Lung (tissue), 12 donors: ENCODE data around the gene FAT1. TPM values are rescaled to one million over a fixed set of nuclear protein-coding genes. Genes with fewer than 3 reads are reported as not detected.

ENCODE experiments used
- ATAC-seq: fragments of 200-7000 bp; cut with Tn5 transposase; one replicate; pipeline ENCODE4 v1.9.1; 2020; ENCODE audit warnings: moderate number of reproducible peaks; ENCODE audit not compliant: insufficient read depth, low FRiP score
- DNase-seq, 3 donors: peaks; one replicate each; pipeline ENCODE4 v3.0.0-alpha.2; 2013 to 2017
- H3K27ac ChIP-seq, 2 donors: one replicate each; pipeline ENCODE4 v1.5.1; 2013; ENCODE audit warnings: mild to moderate bottlenecking in 2 of 2, moderate library complexity in 2 of 2, control low read depth in 1 of 2, inconsistent platforms in 1 of 2, low read depth in 1 of 2, low read length in 1 of 2
- H3K27me3 ChIP-seq, 3 donors: one replicate each; pipeline ENCODE4 v1.5.1; 2013; ENCODE audit warnings: low read length in 2 of 3; ENCODE audit not compliant: control insufficient read depth in 3 of 3, insufficient read depth in 3 of 3
- H3K36me3 ChIP-seq, 4 donors: one replicate each; pipeline ENCODE4 v1.5.1; 2013; ENCODE audit warnings: low read length in 4 of 4, mild to moderate bottlenecking in 1 of 4, moderate library complexity in 1 of 4; ENCODE audit not compliant: control insufficient read depth in 4 of 4, insufficient read depth in 4 of 4
- H3K4me1 ChIP-seq, 5 donors: one replicate each; pipeline ENCODE4 v1.5.1; 2013; ENCODE audit warnings: low read length in 5 of 5, mild to moderate bottlenecking in 2 of 5, moderate library complexity in 1 of 5; ENCODE audit not compliant: control insufficient read depth in 5 of 5, insufficient read depth in 5 of 5
- H3K4me3 ChIP-seq: one replicate; pipeline ENCODE4 v1.5.1; 2013; ENCODE audit warnings: mild to moderate bottlenecking, control low read depth, moderate library complexity
- H3K9ac ChIP-seq, 2 donors: one replicate each; pipeline ENCODE4 v1.5.1; 2013; ENCODE audit warnings: low read length in 2 of 2, control low read depth in 1 of 2; ENCODE audit not compliant: insufficient read depth in 1 of 2
- H3K9me3 ChIP-seq, 4 donors: one replicate each; pipeline ENCODE4 v1.5.1; 2013; ENCODE audit warnings: low read length in 3 of 4, mild to moderate bottlenecking in 1 of 4, moderate library complexity in 1 of 4; ENCODE audit not compliant: control insufficient read depth in 4 of 4, insufficient read depth in 3 of 4
- CTCF ChIP-seq: IDR thresholded peaks from 2 replicates; pipeline ENCODE4 v1.5.1; 2012; ENCODE audit warnings: mild to moderate bottlenecking; ENCODE audit errors: control extremely low read depth, extremely low read depth
- WGBS, 2 donors: extraction: QIAGEN DNeasy Blood & Tissue Kit; methylation state at CpG; one replicate each; pipeline ENCODE4 v1.1.7; 2013; 5-methylcytosine and 5-hydroxymethylcytosine counted together
- polyA plus RNA-seq, 2 donors: library from polyadenylated mRNA; stranded (reverse); fragments of 200-250 nt; gene quantifications; one replicate each; pipeline ENCODE4 v1.2.1, GENCODE V29; 2013
- total RNA-seq, 2 donors: library from RNA; depleted of rRNA in 1 of 2; stranded (reverse); fragments of >200 nt in 1 of 2; gene quantifications; one replicate each; pipeline ENCODE4 v1.2.1, GENCODE V29; 2014 to 2021
- donor health status: control.
- donor health status: control.
- donor health status: Bipolar disorder and iron deficiency.
- donor health status: healthy.
- donor health status: DM: yes; HTN: yes; CAD: no.

FAT1 gene
- total and polyA plus RNA-seq, 4 donors: 19.4 to 318 (median 72.3) TPM

GRCh38 chr4:186698028-186698427, 25.6 kb downstream of the FAT1 start:
- WGBS, 2 donors: 87 to 88% methylated on average over 12 of the region's 12 CpGs
- peak overlapping the region in 1 of 2 donors; percentile 54 for H3K27ac ChIP-seq

DNA sequence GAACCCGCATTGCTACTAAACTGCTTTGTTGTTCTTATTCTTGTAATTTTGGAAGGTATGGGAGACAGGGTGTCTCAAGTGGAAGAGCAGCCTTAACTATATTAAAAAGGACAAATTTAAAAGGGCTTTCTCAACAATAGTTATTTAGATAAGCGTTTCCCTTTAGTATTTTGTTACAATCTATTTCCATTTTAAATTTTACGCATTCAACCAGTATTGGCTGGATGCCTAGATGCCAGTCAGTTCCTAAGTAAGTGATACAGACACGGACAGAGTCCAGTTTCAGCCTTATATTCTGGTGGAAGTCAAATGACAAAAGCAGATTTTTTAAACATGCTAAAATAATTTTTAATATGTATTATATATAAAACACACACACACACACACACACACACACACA, 28.3 kb downstream of the FAT1 start:
- Histone ChIP-seq H3K27ac (peak overlapping the region in 1 of 2 donors; percentile 80), H3K4me1 (peaks cover 4 to 13% (median 9%) of the 10 kb centered on the region in 5 donors), H3K9ac (no peak overlapping the region), H3K27me3 (no peaks in the 10 kb centered on the region), H3K4me3 (no peak overlapping the region), H3K36me3 (peaks cover 0 to 5% (median 0%) of the 10 kb centered on the region in 4 donors), H3K9me3 (peaks cover 0 to 5% (median 0%) of the 10 kb centered on the region in 4 donors)
- peak in 1 of 3 donors; percentile 45 for DNase-seq
- 66 to 80% methylated on average over 4 of the region's 4 CpGs for WGBS, 2 donors
- no peak for ATAC-seq
- no peak for TF ChIP-seq CTCF

More at GRCh38 chr4:186698028-186698427, 25.6 kb downstream of the FAT1 start:
- ATAC-seq (no peak), DNase-seq (no peak)
- TF ChIP-seq CTCF: no peak
- Histone ChIP-seq H3K36me3 (peaks cover 0 to 5% (median 0%) of the 10 kb centered on the region in 4 donors), H3K27me3 (no peaks in the 10 kb centered on the region), H3K9me3 (peaks cover 0 to 5% (median 0%) of the 10 kb centered on the region in 4 donors), H3K4me1 (peaks cover 6 to 39% (median 30%) of the 10 kb centered on the region in 5 donors), H3K4me3 (no peak overlapping the region), H3K9ac (no peak overlapping the region)

DNA sequence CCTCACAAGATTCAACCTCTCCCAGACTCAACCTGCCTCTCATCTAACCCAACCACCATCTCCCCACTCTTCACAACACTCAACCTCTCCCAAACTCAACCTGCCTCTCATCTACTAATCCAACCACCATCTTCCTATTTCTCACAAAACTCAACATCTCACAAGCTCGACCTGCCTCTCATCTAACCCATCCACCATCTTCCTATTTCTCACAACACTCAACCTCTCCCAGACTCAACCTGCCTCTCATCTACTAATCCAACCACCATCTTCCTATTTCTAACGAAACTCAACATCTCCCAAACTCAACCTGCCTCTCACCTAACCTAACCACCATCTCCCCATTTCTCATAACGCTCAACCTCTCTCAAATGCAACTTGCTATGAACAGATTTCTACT, 29.8 kb downstream of the FAT1 start:
- ATAC-seq: no peak
- Histone ChIP-seq H3K27ac (peak overlapping the region; percentile 10 to 18), H3K4me1 (peaks cover under 1 to 18% (median 5%) of the 10 kb centered on the region in 5 donors), H3K36me3 (peaks cover 0 to 5% (median 0%) of the 10 kb centered on the region in 4 donors), H3K27me3 (no peaks in the 10 kb centered on the region), H3K9ac (no peak overlapping the region), H3K4me3 (no peak overlapping the region), H3K9me3 (peaks cover 0 to 3% (median 0%) of the 10 kb centered on the region in 4 donors)
- 87 to 89% methylated on average over 3 of the region's 3 CpGs for WGBS, 2 donors
- DNase-seq: no peak
- TF ChIP-seq CTCF: no peak
